Naive B cell (primary cell): ENCODE results near the gene KCNH6. TPM values are rescaled to one million over a fixed set of nuclear protein-coding genes. Genes with fewer than 3 reads are reported as not detected.

Experiments used
- ATAC-seq, 2 donors: fragments of 150-1000 bp; cut with Tn5 transposase; 2 replicates each; pipeline ENCODE4 v1.10.0; 2021; ENCODE audit warnings: low read depth in 2 of 2, mild to moderate bottlenecking in 2 of 2, moderate library complexity in 2 of 2
- DNase-seq: peaks from one replicate; pipeline ENCODE4 v3.0.0; 2022
- H3K27ac Mint-ChIP-seq, 6 donors: one replicate each; pipeline ENCODE4 v1.8.0; 2020 to 2022; ENCODE audit warnings: mild to moderate bottlenecking in 6 of 6, mixed read lengths in 6 of 6, moderate library complexity in 5 of 6, inconsistent platforms in 2 of 6
- H3K27me3 Mint-ChIP-seq, 3 donors: one replicate each; pipeline ENCODE4 v1.8.0; 2021 to 2022; ENCODE audit warnings: mixed read lengths in 3 of 3, mild to moderate bottlenecking in 1 of 3
- H3K36me3 Mint-ChIP-seq, 2 donors: one replicate each; pipeline ENCODE4 v1.8.0; 2020 to 2022; ENCODE audit warnings: mixed read lengths in 2 of 2, inconsistent platforms in 1 of 2, mild to moderate bottlenecking in 1 of 2
- H3K4me1 Mint-ChIP-seq, 3 donors: one replicate each; pipeline ENCODE4 v1.8.0; 2020 to 2022; ENCODE audit warnings: mixed read lengths in 3 of 3, inconsistent platforms in 1 of 3, mild to moderate bottlenecking in 1 of 3, moderate library complexity in 1 of 3
- H3K4me3 Mint-ChIP-seq, 8 donors: one replicate each; pipeline ENCODE4 v1.8.0; 2020 to 2022; ENCODE audit warnings: mild to moderate bottlenecking in 8 of 8, mixed read lengths in 8 of 8, moderate library complexity in 8 of 8, inconsistent platforms in 2 of 8
- H3K9me3 Mint-ChIP-seq, 7 donors: one replicate each; pipeline ENCODE4 v1.8.0; 2020 to 2022; ENCODE audit warnings: mixed read lengths in 7 of 7, mild to moderate bottlenecking in 5 of 7, inconsistent platforms in 2 of 7, moderate library complexity in 1 of 7
- polyA plus RNA-seq, 6 donors: library from polyadenylated mRNA; unstranded; fragments of 300-500 nt; fragmentation: Illumina TruSeq; gene quantifications; one replicate each; pipeline ENCODE4 v1.2.3, GENCODE V29; 2021; ENCODE audit warnings: low read depth in 6 of 6

Gene KCNH6
- polyA plus RNA-seq, 6 donors from 2014 or later, result not detected

GRCh38 chr17:63506627-63507026 lies 16.5 kb upstream of the KCNH6 start:
- Mint-ChIP-seq H3K36me3 (peaks cover 4 to 9% of the 10 kb centered on the region in 2 donors), H3K4me3 (no peak overlapping the region), H3K27ac (no peak overlapping the region), H3K27me3 (peaks cover 30 to 68% (median 62%) of the 10 kb centered on the region in 3 donors), H3K4me1 (peaks cover 0 to under 1% (median 0%) of the 10 kb centered on the region in 3 donors), H3K9me3 (peaks cover 5 to 9% (median 7%) of the 10 kb centered on the region in 7 donors)
- DNase-seq, result no peak
- ATAC-seq, result no peak

DNA sequence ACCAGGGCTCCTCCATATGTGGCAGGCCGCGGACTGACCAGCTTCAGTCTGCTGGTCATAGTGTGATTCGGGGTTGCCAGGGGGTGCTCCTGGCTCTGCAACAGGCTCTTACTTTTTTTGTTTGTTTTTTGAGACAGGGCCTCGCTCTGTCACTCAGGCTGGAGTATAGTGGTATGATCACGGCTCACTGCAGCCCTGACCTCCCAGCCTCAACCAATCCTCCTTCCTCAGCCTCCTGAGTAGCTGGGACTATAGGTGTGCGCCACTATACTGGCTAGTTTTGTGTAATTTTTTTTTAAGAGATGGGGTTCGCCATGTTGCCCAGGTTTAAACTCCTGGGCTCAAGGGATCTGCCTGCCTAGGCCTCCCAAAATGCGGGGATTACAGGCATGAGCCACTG lies 11.8 kb upstream of the KCNH6 start:
- DNase-seq (no peak), ATAC-seq (no peak)
- H3K4me1 Mint-ChIP-seq, result peaks cover 0 to 1% (median 0%) of the 10 kb centered on the region in 3 donors
- peaks cover 0 to 2% (median 0%) of the 10 kb centered on the region in 7 donors for H3K9me3 Mint-ChIP-seq
- peaks cover 4 to 45% (median 42%) of the 10 kb centered on the region in 3 donors for H3K27me3 Mint-ChIP-seq
- H3K36me3 Mint-ChIP-seq, result peaks cover 0 to 4% of the 10 kb centered on the region in 2 donors
- H3K4me3 Mint-ChIP-seq, result no peak overlapping the region
- no peak overlapping the region for H3K27ac Mint-ChIP-seq

DNA sequence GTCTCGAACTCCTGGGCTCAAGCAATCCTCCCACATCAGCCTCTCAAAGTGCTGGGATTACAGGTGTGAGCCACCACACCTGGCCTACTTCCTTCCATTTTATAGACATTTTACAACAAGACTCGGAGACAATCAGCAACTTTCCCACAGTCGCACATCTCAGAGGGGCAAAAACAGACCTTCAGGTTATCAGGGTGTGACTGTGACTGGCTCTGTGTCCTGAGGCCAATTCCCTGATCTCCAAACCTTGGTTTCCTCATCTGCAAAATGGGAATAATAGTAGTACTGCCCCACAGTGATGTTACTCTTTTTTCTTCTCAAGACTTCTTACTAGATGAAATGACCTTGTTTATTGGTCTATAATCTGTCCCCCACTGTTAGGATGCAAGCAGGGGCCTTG lies 10.8 kb upstream of the KCNH6 start:
- peaks cover 8 to 45% (median 31%) of the 10 kb centered on the region in 3 donors for H3K27me3 Mint-ChIP-seq
- no peak for ATAC-seq
- H3K9me3 Mint-ChIP-seq, result no peaks in the 10 kb centered on the region

DNA sequence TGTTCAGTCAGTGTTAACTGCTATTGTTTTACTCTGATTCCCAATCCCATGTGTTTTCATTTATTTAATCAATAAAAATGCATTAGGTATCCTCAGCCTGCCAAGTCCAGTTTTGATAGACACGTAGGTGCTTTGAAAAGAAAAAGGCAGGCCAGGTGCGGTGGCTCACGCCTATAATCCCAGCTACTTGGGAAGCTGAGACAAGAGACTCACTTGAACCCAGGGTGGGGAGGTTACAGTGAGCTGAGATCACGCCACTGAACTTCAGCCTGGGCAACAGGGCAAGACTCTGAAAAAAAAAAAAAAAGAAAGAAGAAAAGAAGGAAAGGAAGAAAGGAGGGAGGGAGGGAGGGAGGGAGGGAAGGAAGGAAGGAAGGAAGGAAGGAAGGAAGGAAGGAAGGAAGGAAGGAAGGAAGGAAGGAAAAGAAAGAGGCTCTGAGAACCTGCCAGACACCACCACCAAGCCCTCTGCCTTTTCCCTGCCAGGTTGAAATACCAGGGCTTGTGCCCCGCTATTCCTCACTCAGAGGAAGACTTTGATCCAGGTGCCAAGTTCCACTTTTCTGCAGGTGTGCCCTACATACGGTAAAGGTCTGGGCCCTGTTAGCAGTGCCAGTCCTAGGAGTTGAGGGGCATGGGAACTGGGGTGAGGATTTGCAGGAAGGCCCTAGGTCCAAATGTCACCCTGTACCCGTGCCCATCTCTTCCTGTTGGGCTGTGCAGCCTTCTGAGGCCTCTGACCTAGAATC lies 10.1 kb upstream of the KCNH6 start:
- Mint-ChIP-seq H3K27me3 (peaks cover 13 to 49% (median 28%) of the 10 kb centered on the region in 3 donors), H3K27ac (peak overlapping the region in 1 of 6 donors; percentile 73), H3K36me3 (no peaks in the 10 kb centered on the region), H3K9me3 (no peaks in the 10 kb centered on the region), H3K4me3 (no peak overlapping the region), H3K4me1 (peaks cover 0 to 1% (median 0%) of the 10 kb centered on the region in 3 donors)
- DNase-seq, result no peak
- no peak for ATAC-seq

More for the DNA sequence above, 10.8 kb upstream of the KCNH6 start:
- H3K36me3 Mint-ChIP-seq, result no peaks in the 10 kb centered on the region
- no peak for DNase-seq
- H3K4me1 Mint-ChIP-seq, result peaks cover 0 to 1% (median 0%) of the 10 kb centered on the region in 3 donors
- H3K27ac Mint-ChIP-seq, result no peak overlapping the region
- H3K4me3 Mint-ChIP-seq, result no peak overlapping the region

DNA sequence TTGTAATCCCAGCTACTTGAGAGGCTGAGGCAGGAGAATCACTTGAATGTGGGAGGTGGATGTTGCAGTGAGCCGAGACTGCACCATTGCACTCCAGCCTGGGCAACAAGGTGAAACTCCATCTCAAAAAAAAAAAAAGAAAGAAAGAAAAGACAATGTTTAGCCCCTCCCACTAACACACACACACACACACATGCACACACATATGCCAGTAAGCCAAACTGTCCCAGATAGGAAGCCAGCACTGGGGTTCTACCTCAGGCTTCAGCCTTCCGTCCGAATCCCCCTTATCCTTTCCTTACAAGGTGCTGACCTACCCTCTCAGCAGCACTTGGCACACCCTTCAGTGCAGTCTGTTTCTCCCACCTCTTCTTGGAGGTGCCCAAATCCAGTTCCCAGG lies 8.7 kb upstream of the KCNH6 start:
- Mint-ChIP-seq H3K4me1 (peaks cover 0 to 1% (median 0%) of the 10 kb centered on the region in 3 donors), H3K9me3 (no peaks in the 10 kb centered on the region), H3K36me3 (no peaks in the 10 kb centered on the region), H3K27ac (no peak overlapping the region), H3K4me3 (no peak overlapping the region), H3K27me3 (peaks cover 15 to 48% (median 31%) of the 10 kb centered on the region in 3 donors)
- no peak for ATAC-seq
- DNase-seq, result no peak

DNA sequence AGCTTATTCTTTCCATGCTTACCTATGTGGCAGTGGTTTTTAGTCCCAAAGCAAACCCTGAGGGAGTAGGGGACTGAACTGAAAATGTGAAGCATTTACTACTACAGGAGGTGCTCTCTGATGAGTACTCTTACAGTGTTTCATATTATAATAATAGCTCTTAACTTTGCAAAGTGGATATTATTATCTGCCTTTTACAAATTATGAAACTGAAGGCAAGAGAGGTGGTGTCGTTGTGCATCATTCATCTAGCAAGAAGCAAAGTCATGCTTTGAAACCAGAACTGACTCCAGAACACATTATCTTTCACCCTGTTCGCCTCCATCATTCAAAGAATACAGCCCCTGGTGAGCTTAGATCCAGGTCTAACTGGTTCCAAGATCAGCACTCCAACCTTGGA lies 8.2 kb upstream of the KCNH6 start:
- H3K27me3 Mint-ChIP-seq, result peaks cover 17 to 47% (median 32%) of the 10 kb centered on the region in 3 donors
- peaks cover 0 to 1% (median 0%) of the 10 kb centered on the region in 3 donors for H3K4me1 Mint-ChIP-seq
- no peak for DNase-seq
- no peak overlapping the region for H3K27ac Mint-ChIP-seq
- no peak overlapping the region for H3K4me3 Mint-ChIP-seq
- no peaks in the 10 kb centered on the region for H3K36me3 Mint-ChIP-seq
- ATAC-seq, result no peak
- H3K9me3 Mint-ChIP-seq, result no peaks in the 10 kb centered on the region

- peaks cover 18 to 43% (median 31%) of the 10 kb centered on the region in 3 donors for H3K27me3 Mint-ChIP-seq
- no peak overlapping the region for H3K27ac Mint-ChIP-seq
- ATAC-seq, result no peak
- H3K9me3 Mint-ChIP-seq, result no peaks in the 10 kb centered on the region
- H3K4me1 Mint-ChIP-seq, result peaks cover 0 to 1% (median 0%) of the 10 kb centered on the region in 3 donors
- H3K36me3 Mint-ChIP-seq, result no peaks in the 10 kb centered on the region
- DNase-seq, result no peak
- no peak overlapping the region for H3K4me3 Mint-ChIP-seq
Observed at GRCh38 chr17:63515426-63515825, 7.7 kb upstream of the KCNH6 start.

- no peak for DNase-seq
Observed at GRCh38 chr17:63516910-63517824, 6.0 kb upstream of the KCNH6 start.

GRCh38 chr17:63517825-63518534 lies 5.2 kb upstream of the KCNH6 start:
- H3K4me3 Mint-ChIP-seq, result no peak overlapping the region
- H3K27me3 Mint-ChIP-seq, result peaks cover 34 to 62% (median 47%) of the 10 kb centered on the region in 3 donors
- ATAC-seq (no peak), DNase-seq (no peak)
- no peaks in the 10 kb centered on the region for H3K36me3 Mint-ChIP-seq
- no peak overlapping the region for H3K27ac Mint-ChIP-seq
- peaks cover 0 to under 1% (median 0%) of the 10 kb centered on the region in 3 donors for H3K4me1 Mint-ChIP-seq
- H3K9me3 Mint-ChIP-seq, result no peaks in the 10 kb centered on the region

More at GRCh38 chr17:63516910-63517824, 6.0 kb upstream of the KCNH6 start:
- no peak overlapping the region for H3K4me3 Mint-ChIP-seq
- no peak overlapping the region for H3K27ac Mint-ChIP-seq
- peaks cover 0 to 1% (median 0%) of the 10 kb centered on the region in 3 donors for H3K4me1 Mint-ChIP-seq
- no peak for ATAC-seq
- no peaks in the 10 kb centered on the region for H3K9me3 Mint-ChIP-seq
- peaks cover 32 to 59% (median 47%) of the 10 kb centered on the region in 3 donors for H3K27me3 Mint-ChIP-seq
- no peaks in the 10 kb centered on the region for H3K36me3 Mint-ChIP-seq

DNA sequence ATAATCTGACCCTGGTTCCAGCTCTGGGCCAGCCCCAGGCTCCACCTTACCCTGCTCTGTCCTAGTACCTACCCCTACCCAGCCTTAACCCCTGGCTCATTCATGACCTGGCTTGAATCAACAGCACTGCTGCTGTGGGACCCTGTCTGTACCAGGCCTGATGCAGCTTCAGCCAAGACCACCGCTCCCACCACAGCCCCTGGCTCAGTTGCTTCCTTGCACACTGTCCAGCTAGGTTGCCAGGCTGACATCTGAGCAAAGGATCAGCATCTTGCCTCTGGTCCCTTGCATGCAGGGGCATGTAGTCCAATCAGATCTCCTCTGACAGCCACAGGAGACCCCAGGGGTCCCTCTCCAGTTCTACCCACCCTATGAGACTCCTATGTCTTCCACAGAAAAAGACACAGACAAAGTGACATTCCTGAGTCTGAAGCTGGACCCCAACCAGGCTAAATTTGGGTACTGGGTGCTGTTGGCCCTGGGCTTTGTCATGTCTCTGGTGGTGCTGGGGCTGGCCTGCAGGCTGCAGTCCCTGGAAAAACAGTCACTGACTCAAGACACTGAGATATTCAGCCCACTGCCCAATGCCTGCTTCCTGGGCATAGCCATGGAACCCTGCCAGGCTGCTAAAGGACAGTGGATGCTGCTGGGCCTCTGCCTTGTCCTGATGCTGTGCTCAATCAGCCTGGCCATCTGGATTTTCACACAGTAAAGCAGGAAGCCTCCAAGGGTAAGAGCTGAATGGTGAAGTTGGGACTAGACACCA lies 3.9 kb upstream of the KCNH6 start:
- peaks cover 0 to 5% (median 0%) of the 10 kb centered on the region in 7 donors for H3K9me3 Mint-ChIP-seq
- no peak for DNase-seq

DNA sequence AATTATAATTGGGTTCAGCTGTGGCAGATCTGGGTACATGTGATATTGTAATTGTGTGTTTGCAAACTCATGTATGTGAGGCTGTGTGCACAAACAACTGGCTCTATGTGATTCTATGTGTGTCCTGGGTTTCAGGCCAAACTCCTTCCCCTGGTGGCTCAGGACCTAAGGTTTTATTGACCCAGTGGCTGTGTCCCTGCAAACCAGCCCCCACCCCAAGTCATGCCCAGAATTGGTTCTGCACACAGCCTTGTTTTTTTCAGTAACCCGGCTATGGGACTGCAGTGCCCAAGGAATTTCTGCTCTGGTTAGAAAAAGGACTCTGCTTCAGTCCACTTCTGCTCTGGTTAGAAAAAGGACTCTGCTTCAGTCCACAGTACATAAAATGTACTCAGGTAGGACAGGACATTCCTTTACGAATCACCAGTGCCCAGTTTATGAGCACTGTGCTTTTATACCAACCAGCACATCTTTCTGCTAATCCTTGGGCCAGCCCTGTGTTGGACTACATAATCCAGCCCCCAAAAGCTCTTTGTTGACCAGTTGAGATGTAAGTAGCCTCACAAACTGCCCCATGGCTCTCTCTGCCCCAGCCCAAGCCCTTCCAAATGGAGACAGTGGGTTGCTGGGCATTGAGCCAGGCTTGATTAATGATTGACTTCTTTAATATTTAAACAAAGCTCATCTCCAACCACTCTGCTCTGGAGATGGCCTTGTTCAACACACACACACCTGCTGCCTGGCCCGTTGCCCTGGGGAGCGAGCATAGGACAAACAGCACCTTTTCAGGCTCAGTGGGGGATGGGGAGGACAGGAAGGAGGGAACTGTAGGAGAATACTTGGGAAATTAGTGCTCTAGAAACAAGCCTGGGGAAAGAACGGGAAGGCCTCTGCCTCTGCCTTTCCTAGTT lies 2.9 kb upstream of the KCNH6 start:
- Mint-ChIP-seq H3K36me3 (peaks cover 0 to 8% of the 10 kb centered on the region in 2 donors), H3K27me3 (peaks cover 43 to 69% (median 63%) of the 10 kb centered on the region in 3 donors), H3K27ac (peak overlapping the region in 2 of 6 donors; percentile 6 to 61), H3K4me3 (no peak overlapping the region), H3K4me1 (peaks cover 0 to 14% (median 7%) of the 10 kb centered on the region in 3 donors), H3K9me3 (peaks cover 0 to 5% (median 0%) of the 10 kb centered on the region in 7 donors)
- DNase-seq (no peak), ATAC-seq (no peak)

More for the DNA sequence above, 3.9 kb upstream of the KCNH6 start:
- peaks cover 0 to 9% (median 7%) of the 10 kb centered on the region in 3 donors for H3K4me1 Mint-ChIP-seq
- no peak overlapping the region for H3K4me3 Mint-ChIP-seq
- ATAC-seq, result no peak
- no peak overlapping the region for H3K27ac Mint-ChIP-seq
- H3K36me3 Mint-ChIP-seq, result peaks cover 0 to 8% of the 10 kb centered on the region in 2 donors
- H3K27me3 Mint-ChIP-seq, result peaks cover 41 to 66% (median 54%) of the 10 kb centered on the region in 3 donors
